Caco-2 (cell line): Measurements from ENCODE around the gene MRPL45. TPM values are rescaled to one million over a fixed set of nuclear protein-coding genes. Genes with fewer than 3 reads are reported as not detected.

Source experiments
- BruUV-seq: library from RNA; stranded (reverse); fragments of 400-500 nt; replicated peaks from 2 replicates; lab custom pipeline; 2021; lab: Mats Ljungman, UMichigan
- CTCF ChIA-PET: fragments of 300-600 bp; sonication (Branson Sonifier 250); formaldehyde crosslinking; loops from one replicate; lab custom pipeline; 2022; ENCODE audit warnings: antibody characterized with exemption; lab: Charles Lee
- POLR2A ChIA-PET: fragments of 300-600 bp; sonication (Branson Sonifier 250); formaldehyde crosslinking; loops from one replicate; lab custom pipeline; 2022; ENCODE audit warnings: antibody characterized with exemption; lab: Charles Lee
- DNase-seq, 2 experiments: peaks; one replicate each; pipeline versions ENCODE4 v3.0.0 to v3.0.0-alpha.2; 2020 to 2022
- H3K27me3 ChIP-seq: replicated peaks from 2 replicates; pipeline ENCODE4 v1.6.0; 2011; ENCODE audit warnings: low read length; ENCODE audit not compliant: control insufficient read depth, insufficient read depth
- H3K36me3 ChIP-seq: 2 replicates; pipeline ENCODE4 v1.5.1; 2011; ENCODE audit warnings: low read length; ENCODE audit not compliant: control insufficient read depth, insufficient read depth
- H3K4me1 ChIP-seq: fragments of 250-450 bp; sonication (Bioruptor Pico); 2 replicates; pipeline ENCODE4 v1.5.1; 2020; ENCODE audit warnings: mild to moderate bottlenecking
- H3K4me3 ChIP-seq: 2 replicates; pipeline ENCODE4 v1.5.1; 2011; ENCODE audit warnings: low read depth, mild to moderate bottlenecking, control low read depth, low read length
- H3K9me3 ChIP-seq: fragments of 250-450 bp; sonication (Bioruptor Pico); 2 replicates; pipeline ENCODE4 v1.5.1; 2020; ENCODE audit warnings: mild to moderate bottlenecking, moderate library complexity
- H3K27ac Mint-ChIP-seq: one replicate; pipeline ENCODE4 v1.8.0; 2022; ENCODE audit warnings: mixed read lengths; ENCODE audit not compliant: unreplicated experiment
- H3K27me3 Mint-ChIP-seq: one replicate; pipeline ENCODE4 v1.8.0; 2022; ENCODE audit warnings: mixed read lengths; ENCODE audit not compliant: insufficient read depth, unreplicated experiment
- H3K36me3 Mint-ChIP-seq: one replicate; pipeline ENCODE4 v1.8.0; 2022; ENCODE audit warnings: mild to moderate bottlenecking, mixed read lengths; ENCODE audit not compliant: insufficient read depth, unreplicated experiment
- H3K4me1 Mint-ChIP-seq: one replicate; pipeline ENCODE4 v1.8.0; 2022; ENCODE audit warnings: low read depth, mixed read lengths; ENCODE audit not compliant: unreplicated experiment
- H3K4me3 Mint-ChIP-seq: one replicate; pipeline ENCODE4 v1.8.0; 2022; ENCODE audit warnings: mild to moderate bottlenecking, moderate library complexity, mixed read lengths; ENCODE audit not compliant: unreplicated experiment
- H3K9me3 Mint-ChIP-seq: one replicate; pipeline ENCODE4 v1.8.0; 2022; ENCODE audit warnings: mixed read lengths; ENCODE audit not compliant: unreplicated experiment
- intact Hi-C: fragments of 100-400 bp; cut with micrococcal nuclease; formaldehyde crosslinking; loops from one replicate; pipeline ENCODE4 v1.10.0; 2022; ENCODE audit not compliant: unreplicated experiment
- total RNA-seq: library from RNA; stranded (reverse); gene quantifications from 2 replicates; pipeline ENCODE4 v1.2.3, GENCODE V29; 2022
- TF ChIP-seq, protein P1 (sequence below), 2 experiments: fragments of 200-600 bp in 1 of 2; IDR thresholded peaks; 1 replicate in 1 of 2; 2 replicates in 1 of 2; pipeline versions ENCODE4 v1.5.1 to v1.8.0; 2011 to 2022; ENCODE audit warnings: antibody characterized with exemption in 1 of 2, control low read depth in 1 of 2, inconsistent platforms in 1 of 2, low read depth in 1 of 2, low read length in 1 of 2, mild to moderate bottlenecking in 1 of 2, moderate library complexity in 1 of 2; ENCODE audit not compliant: insufficient read depth in 1 of 2, severe bottlenecking in 1 of 2, unreplicated experiment in 1 of 2

The MRPL45 gene
- total RNA-seq, 1 experiment from 2014 or later: 83.6 TPM

DNA sequence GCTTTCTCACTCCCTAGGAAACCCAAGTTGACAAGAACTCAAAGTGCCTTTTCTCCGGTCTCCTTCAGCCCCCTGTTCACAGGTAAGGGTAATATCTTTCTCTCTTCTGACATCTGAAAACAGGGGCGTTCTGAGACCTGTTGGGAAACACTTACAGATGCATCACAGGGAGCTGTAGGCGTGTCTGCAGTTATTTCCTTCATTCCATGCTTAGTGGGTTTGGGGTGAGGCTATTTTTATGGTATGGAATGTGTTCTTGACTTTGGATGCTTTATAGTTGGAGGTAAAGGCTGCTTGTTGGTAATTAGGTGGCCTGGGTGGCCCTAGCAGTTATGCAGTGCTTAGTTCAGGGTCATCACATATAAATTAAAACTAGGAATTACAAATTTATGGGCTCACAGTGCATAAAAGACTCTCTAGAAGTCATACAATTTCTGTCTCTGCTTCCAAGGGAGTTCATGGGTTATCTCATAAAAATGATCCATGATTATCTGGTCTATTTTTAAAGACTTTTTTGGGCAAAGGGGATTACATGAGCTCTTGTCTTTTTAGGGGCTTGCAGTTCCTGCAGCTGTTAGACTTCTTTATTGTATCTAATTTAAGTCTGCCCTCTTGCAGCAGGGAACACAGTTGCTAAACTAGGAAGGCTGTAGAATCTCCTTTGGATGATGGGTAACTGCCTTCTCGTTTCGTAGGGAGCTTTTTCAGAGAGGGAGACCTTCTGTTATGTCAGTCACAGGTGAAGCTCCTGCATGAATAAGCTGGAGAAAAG lies 64.9 kb downstream of the MRPL45 start:
- no TSS peak for BruUV-seq
- Histone ChIP-seq H3K9me3 (no peaks in the 10 kb centered on the region), H3K4me3 (no peak overlapping the region), H3K36me3 (no peaks in the 10 kb centered on the region), H3K27me3 (no peaks in the 10 kb centered on the region), H3K4me1 (peaks cover 10% of the 10 kb centered on the region)
- Mint-ChIP-seq H3K4me3 (no peak overlapping the region), H3K9me3 (no peaks in the 10 kb centered on the region), H3K27me3 (no peaks in the 10 kb centered on the region), H3K27ac (no peak overlapping the region), H3K4me1 (peaks cover 28% of the 10 kb centered on the region), H3K36me3 (peaks cover 24% of the 10 kb centered on the region)
- intact Hi-C loops: no loop called here
- DNase-seq: no peak
- TF ChIP-seq, protein P1, sequence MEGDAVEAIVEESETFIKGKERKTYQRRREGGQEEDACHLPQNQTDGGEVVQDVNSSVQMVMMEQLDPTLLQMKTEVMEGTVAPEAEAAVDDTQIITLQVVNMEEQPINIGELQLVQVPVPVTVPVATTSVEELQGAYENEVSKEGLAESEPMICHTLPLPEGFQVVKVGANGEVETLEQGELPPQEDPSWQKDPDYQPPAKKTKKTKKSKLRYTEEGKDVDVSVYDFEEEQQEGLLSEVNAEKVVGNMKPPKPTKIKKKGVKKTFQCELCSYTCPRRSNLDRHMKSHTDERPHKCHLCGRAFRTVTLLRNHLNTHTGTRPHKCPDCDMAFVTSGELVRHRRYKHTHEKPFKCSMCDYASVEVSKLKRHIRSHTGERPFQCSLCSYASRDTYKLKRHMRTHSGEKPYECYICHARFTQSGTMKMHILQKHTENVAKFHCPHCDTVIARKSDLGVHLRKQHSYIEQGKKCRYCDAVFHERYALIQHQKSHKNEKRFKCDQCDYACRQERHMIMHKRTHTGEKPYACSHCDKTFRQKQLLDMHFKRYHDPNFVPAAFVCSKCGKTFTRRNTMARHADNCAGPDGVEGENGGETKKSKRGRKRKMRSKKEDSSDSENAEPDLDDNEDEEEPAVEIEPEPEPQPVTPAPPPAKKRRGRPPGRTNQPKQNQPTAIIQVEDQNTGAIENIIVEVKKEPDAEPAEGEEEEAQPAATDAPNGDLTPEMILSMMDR (IDR thresholded peaks at IDR 0.05; ENCODE audit: insufficient read depth in 1 of 2, low read depth in 1 of 2, low read length in 1 of 2, severe bottlenecking in 1 of 2, unreplicated experiment in 1 of 2): no peak
- ChIA-PET CTCF (interaction anchor here (0.9 to 1.6 kb wide), 3 partner anchors 10 to 19 kb away, joined by 3 to 5 read pairs (median 3); partner anchors contain the start of gene SOCS7), POLR2A (interaction anchor here (0.6 to 1.2 kb wide), 2 partner anchors 11 to 133 kb away, joined by 4 read pairs; partner anchors contain the start of gene SOCS7)

DNA sequence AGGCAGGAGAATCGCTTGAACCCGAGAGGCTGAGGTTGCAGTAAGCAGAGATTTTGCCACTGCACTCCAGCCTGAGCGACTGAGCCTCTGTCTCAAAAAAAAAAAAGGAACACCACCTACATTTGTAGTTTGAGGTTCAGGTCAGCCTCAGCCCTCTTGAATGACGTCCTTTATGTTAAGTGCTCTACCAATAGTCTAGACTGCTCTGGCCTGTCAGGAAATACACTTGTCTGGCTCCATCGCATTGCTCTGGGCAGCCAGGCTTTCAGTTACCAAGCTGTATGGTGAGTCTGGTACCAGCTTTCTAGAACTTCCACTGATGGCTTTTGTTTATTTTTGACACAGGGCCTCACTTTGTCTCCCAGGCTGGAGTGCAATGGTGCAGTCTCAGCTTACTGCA lies 66.0 kb downstream of the MRPL45 start:
- H3K9me3 Mint-ChIP-seq: no peaks in the 10 kb centered on the region
- peaks cover 22% of the 10 kb centered on the region for H3K4me1 Mint-ChIP-seq
- ChIA-PET POLR2A (no interaction called here), CTCF (interaction anchor here (1.6 kb wide), 1 partner anchor 14 kb away, joined by 5 read pairs; no protein-coding TSS in a partner anchor)
- BruUV-seq: no TSS peak
- Histone ChIP-seq H3K4me3 (no peak overlapping the region), H3K4me1 (peaks cover 10% of the 10 kb centered on the region), H3K9me3 (no peaks in the 10 kb centered on the region), H3K27me3 (no peaks in the 10 kb centered on the region), H3K36me3 (no peaks in the 10 kb centered on the region)
- no peak overlapping the region for H3K4me3 Mint-ChIP-seq
- H3K27me3 Mint-ChIP-seq: no peaks in the 10 kb centered on the region
- intact Hi-C loops: no loop called here
- DNase-seq: no peak
- H3K27ac Mint-ChIP-seq: no peak overlapping the region
- peaks cover 31% of the 10 kb centered on the region for H3K36me3 Mint-ChIP-seq
- TF ChIP-seq, protein P1 (IDR thresholded peaks at IDR 0.05; ENCODE audit: insufficient read depth in 1 of 2, low read depth in 1 of 2, low read length in 1 of 2, severe bottlenecking in 1 of 2, unreplicated experiment in 1 of 2): no peak

DNA sequence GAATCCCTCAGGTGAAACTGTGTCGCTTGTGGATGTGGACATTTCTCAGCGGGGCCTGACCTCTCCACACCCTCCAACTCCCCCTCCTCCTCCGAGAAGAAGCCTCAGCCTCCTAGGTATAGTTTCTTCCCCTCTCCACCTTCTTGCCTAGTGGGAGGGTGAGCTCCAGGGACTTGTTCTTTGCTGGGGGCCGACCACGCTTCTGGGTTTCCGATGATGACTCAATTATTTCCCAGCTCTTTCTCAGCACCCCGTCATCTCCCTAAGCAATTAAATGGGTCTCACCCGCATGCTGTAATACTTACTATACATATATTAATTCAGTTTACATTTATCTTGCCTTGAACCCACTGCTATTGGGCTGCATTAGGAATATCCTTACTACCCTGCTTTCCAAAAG lies 67.8 kb downstream of the MRPL45 start:
- DNase-seq: no peak
- intact Hi-C loops: no loop called here
- H3K4me1 Mint-ChIP-seq: peaks cover 11% of the 10 kb centered on the region
- ChIA-PET POLR2A (no interaction called here), CTCF (no interaction called here)
- TF ChIP-seq, protein P1 (IDR thresholded peaks at IDR 0.05; ENCODE audit: insufficient read depth in 1 of 2, low read depth in 1 of 2, low read length in 1 of 2, severe bottlenecking in 1 of 2, unreplicated experiment in 1 of 2): no peak
- Histone ChIP-seq H3K4me3 (no peak overlapping the region), H3K4me1 (no peaks in the 10 kb centered on the region), H3K27me3 (no peaks in the 10 kb centered on the region), H3K36me3 (no peaks in the 10 kb centered on the region), H3K9me3 (no peaks in the 10 kb centered on the region)
- H3K27ac Mint-ChIP-seq: no peak overlapping the region
- H3K4me3 Mint-ChIP-seq: no peak overlapping the region
- H3K9me3 Mint-ChIP-seq: no peaks in the 10 kb centered on the region
- BruUV-seq: no TSS peak
- H3K27me3 Mint-ChIP-seq: no peaks in the 10 kb centered on the region
- H3K36me3 Mint-ChIP-seq: peaks cover 44% of the 10 kb centered on the region
